ENCODE results near the gene IGSF21. TPM values are rescaled to one million over a fixed set of nuclear protein-coding genes. Genes with fewer than 3 reads are reported as not detected.

Gene IGSF21
- total and polyA plus RNA-seq, 2 of the 8 experiments (the other 6 are each of a cell fraction or from before 2014, with no cell fraction given): 22.5 to 28.5 TPM

DNA sequence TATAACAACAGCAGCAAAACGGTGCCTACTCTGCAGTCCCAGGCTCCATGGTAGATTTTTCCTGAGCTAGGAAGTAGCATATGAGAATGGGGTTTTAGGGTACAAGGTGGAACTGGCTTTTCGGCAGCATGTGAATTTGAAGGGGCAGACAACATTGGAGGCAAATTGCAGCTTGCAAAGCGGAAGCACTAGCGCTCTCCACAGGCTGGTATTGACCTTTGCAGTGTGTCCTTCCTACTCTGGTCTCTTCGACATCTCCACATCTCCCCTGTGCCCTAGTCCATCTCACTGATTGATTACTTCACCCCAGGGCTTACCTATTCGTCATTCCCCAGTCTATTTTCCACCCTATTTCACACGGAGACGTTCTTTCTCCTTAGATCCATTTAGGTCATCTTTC is 13.0 kb downstream of the IGSF21 start:
- FAIRE-seq: no peak

More for the DNA sequence above, 13.0 kb downstream of the IGSF21 start:
- no peak overlapping the region for H2BK20ac ChIP-seq (ENCODE audit: low read length)
- no peak overlapping the region for H4K91ac ChIP-seq (replicated peaks; ENCODE audit: insufficient read length, low read length)
- no peak overlapping the region for H3K14ac ChIP-seq (ENCODE audit: insufficient read length)
- no peak overlapping the region for H4K8ac ChIP-seq (ENCODE audit: extremely low read depth, insufficient read depth, low read length)
- TF ChIP-seq, protein P1, sequence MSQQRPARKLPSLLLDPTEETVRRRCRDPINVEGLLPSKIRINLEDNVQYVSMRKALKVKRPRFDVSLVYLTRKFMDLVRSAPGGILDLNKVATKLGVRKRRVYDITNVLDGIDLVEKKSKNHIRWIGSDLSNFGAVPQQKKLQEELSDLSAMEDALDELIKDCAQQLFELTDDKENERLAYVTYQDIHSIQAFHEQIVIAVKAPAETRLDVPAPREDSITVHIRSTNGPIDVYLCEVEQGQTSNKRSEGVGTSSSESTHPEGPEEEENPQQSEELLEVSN (IDR thresholded peaks at IDR 0.05): no peak
- TF ChIP-seq, protein P2, sequence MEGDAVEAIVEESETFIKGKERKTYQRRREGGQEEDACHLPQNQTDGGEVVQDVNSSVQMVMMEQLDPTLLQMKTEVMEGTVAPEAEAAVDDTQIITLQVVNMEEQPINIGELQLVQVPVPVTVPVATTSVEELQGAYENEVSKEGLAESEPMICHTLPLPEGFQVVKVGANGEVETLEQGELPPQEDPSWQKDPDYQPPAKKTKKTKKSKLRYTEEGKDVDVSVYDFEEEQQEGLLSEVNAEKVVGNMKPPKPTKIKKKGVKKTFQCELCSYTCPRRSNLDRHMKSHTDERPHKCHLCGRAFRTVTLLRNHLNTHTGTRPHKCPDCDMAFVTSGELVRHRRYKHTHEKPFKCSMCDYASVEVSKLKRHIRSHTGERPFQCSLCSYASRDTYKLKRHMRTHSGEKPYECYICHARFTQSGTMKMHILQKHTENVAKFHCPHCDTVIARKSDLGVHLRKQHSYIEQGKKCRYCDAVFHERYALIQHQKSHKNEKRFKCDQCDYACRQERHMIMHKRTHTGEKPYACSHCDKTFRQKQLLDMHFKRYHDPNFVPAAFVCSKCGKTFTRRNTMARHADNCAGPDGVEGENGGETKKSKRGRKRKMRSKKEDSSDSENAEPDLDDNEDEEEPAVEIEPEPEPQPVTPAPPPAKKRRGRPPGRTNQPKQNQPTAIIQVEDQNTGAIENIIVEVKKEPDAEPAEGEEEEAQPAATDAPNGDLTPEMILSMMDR (IDR thresholded peaks at IDR 0.05; ENCODE audit: control extremely low read depth in 1 of 3, insufficient read depth in 1 of 3, low read depth in 1 of 3, low read length in 3 of 3): peak; percentile 36 to 58 (median 42)
- peak; percentile 32 to 50 for TF ChIP-seq RAD21 (IDR thresholded peaks at IDR 0.05 in 1 of 2, conservative IDR thresholded peaks at IDR 0.05 in 1 of 2; ENCODE audit: low read depth in 2 of 2, low read length in 2 of 2)
- no peak for TF ChIP-seq GTF2F1 (IDR thresholded peaks at IDR 0.05; ENCODE audit: borderline replicate concordance, low read depth, low read length)
- no peak for TF ChIP-seq CBX8 (IDR thresholded peaks at IDR 0.05; ENCODE audit: borderline replicate concordance, low read depth, low read length)
- 79% methylated on average over 8 of the region's 8 CpGs; no CpG with 5 or more reads in 1 of the 2 experiments for WGBS, 2 experiments (ENCODE audit: extremely low coverage in 1 of 2, insufficient coverage in 1 of 2, insufficient read length in 1 of 2, insufficient replicate concordance in 2 of 2, low coverage in 1 of 2, low lambda C conversion rate in 2 of 2, missing lambda C conversion rate in 1 of 2)
- no peak overlapping the region for H3K18ac ChIP-seq (ENCODE audit: extremely low read depth, low read length)
- H3K27me3 ChIP-seq (replicated peaks in 1 of 4; ENCODE audit: control insufficient read depth in 3 of 4, extremely low read depth in 1 of 4, insufficient read depth in 3 of 4, low read length in 3 of 4): no peaks in the 10 kb centered on the region
- H3K4me1 ChIP-seq (replicated peaks in 1 of 4; ENCODE audit: control insufficient read depth in 3 of 4, insufficient read depth in 4 of 4, low read length in 3 of 4): peaks cover 0 to 6% (median 2%) of the 10 kb centered on the region in 4 experiments; a peak in 4 of 7 replicates
- no peaks in the 10 kb centered on the region for H3K9me3 ChIP-seq (ENCODE audit: insufficient read depth in 2 of 2, low read depth in 1 of 2, low read length in 1 of 2)
- peaks cover 0 to 3% of the 10 kb centered on the region in 2 experiments for H4K20me1 ChIP-seq (replicated peaks in 1 of 2; ENCODE audit: control insufficient read depth in 1 of 2, insufficient read depth in 2 of 2, low read length in 2 of 2)
- H2BK5ac ChIP-seq (ENCODE audit: low read depth, low read length): no peak overlapping the region
- no peak overlapping the region for H2BK120ac ChIP-seq (replicated peaks; ENCODE audit: low read depth, low read length)
- ChIA-PET POLR2A (ENCODE audit: partially characterized antibody) (interaction anchor here (0.9 kb wide), 1 partner anchor 14 kb away, joined by 5 read pairs; no protein-coding TSS in a partner anchor), CTCF (ENCODE audit: partially characterized antibody) (interaction anchor here (0.5 to 2.7 kb wide), 26 partner anchors 9 to 1511 kb away, joined by 3 to 12 read pairs (median 3); partner anchors contain the start of gene IGSF21)
- no peak overlapping the region for H3K9ac ChIP-seq (replicated peaks in 1 of 4; ENCODE audit: extremely low read depth in 1 of 4, low read depth in 3 of 4, low read length in 3 of 4)
- H3K4me2 ChIP-seq (ENCODE audit: insufficient read depth in 1 of 2, low read depth in 2 of 2, low read length in 2 of 2): no peak overlapping the region
- no peak overlapping the region for H2AK5ac ChIP-seq (ENCODE audit: low read depth, low read length)
- no peak overlapping the region for H2AFZ ChIP-seq (ENCODE audit: low read length)
- no peak overlapping the region for H3K56ac ChIP-seq (replicated peaks; ENCODE audit: insufficient read length, low read depth, low read length)
- H3K79me2 ChIP-seq (ENCODE audit: control insufficient read depth in 1 of 2, insufficient read depth in 2 of 2, low read length in 2 of 2): no peaks in the 10 kb centered on the region
- no peak overlapping the region for H4K5ac ChIP-seq (ENCODE audit: insufficient read length, low read depth, low read length)
- H3K23ac ChIP-seq (ENCODE audit: insufficient read length): no peak overlapping the region
- H2BK15ac ChIP-seq (ENCODE audit: low read length): no peak overlapping the region
- H2BK12ac ChIP-seq (ENCODE audit: low read depth, low read length): no peak overlapping the region
- no peak overlapping the region for H3K4me3 ChIP-seq (ENCODE audit: extremely low read depth in 1 of 4, insufficient read depth in 2 of 4, low read depth in 3 of 4, low read length in 4 of 4)
- no peak overlapping the region for H3K27ac ChIP-seq (ENCODE audit: low read depth, low read length)
- H3K79me1 ChIP-seq (ENCODE audit: low read depth, low read length): peaks cover 6% of the 10 kb centered on the region
- no peak overlapping the region for H3K4ac ChIP-seq (replicated peaks; ENCODE audit: insufficient read length, low read depth, low read length)
- no peaks in the 10 kb centered on the region; the same call in 1 of the 2 replicates for H3K23me2 ChIP-seq (ENCODE audit: low read depth, low read length)
- no peak for DNase-seq (ENCODE audit: low read depth in 1 of 2, low spot score in 2 of 2)
- H3K36me3 ChIP-seq (ENCODE audit: control insufficient read depth in 2 of 4, insufficient read depth in 4 of 4, low read length in 3 of 4): no peaks in the 10 kb centered on the region; a peak in 1 of 8 replicates
